ENCODE results near the gene APBA1.

APBA1 gene

DNA sequence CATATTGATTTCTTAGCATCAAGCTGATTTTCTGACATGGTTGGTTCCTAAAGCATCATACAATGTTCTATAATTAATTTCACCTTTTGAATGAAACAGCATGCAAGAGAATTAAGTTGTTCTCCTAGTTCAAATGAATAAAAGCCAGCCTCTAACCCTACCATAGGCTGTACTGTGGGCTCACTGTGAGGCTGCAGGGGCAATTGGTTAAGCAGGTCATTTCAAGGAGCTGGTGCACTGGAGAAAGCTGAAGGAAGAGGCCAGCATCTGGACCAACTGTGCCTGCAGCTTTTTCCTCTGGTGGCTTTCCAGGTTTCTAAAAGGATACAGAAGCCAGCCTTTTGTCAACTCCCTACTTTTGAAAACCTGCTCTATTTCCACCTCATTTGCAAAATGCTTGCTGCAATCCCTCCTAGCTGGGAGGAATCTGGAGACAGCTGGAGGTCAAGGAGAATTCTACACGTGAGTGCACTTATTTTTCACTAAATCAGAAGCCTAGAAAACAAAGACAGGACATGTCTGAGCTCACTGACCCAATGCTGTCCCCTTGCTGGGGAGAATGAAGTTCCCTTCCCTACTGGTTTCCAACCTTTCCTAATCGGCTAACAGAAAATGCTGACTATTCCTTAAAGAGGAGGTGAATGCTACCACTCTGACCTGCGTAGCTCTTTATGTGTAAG lies 158.9 kb downstream of the APBA1 start:
- H3K4me1 ChIP-seq (ENCODE audit: insufficient read depth, low read length), result no peaks in the 10 kb centered on the region
- no peak overlapping the region for H3K27ac ChIP-seq (ENCODE audit: low read depth, low read length)
- H3K27me3 ChIP-seq (ENCODE audit: control insufficient read depth in 1 of 2, insufficient read depth in 2 of 2, low read length in 2 of 2), result no peaks in the 10 kb centered on the region
- no peaks in the 10 kb centered on the region for H3K36me3 ChIP-seq (ENCODE audit: insufficient read depth, low read length)
- no peak overlapping the region for H3K4me3 ChIP-seq (ENCODE audit: low read depth in 1 of 2, low read length in 2 of 2)
- no peak overlapping the region for H3K9ac ChIP-seq (ENCODE audit: low read length)
- no peaks in the 10 kb centered on the region for H3K9me3 ChIP-seq (ENCODE audit: low read length)

DNA sequence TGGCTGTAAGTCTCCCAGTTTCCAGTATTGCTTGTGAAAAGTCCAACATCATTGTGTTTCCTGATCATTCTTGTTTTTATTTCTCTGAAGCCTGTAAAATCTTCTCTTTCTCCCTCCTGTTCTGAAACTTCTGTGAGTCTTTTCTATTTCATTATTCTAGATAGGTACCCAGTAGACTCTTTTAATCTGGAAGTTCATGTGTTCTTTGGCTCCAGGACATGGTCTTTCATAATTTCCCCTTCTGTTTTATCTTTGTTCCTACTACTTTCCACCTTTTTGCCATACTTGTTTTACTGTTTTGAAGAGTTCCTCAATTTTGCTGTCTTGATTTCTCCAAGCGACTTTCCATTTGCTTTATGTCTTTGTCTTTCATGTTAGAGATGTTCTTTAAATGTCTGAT lies 168.1 kb downstream of the APBA1 start:
- no peak overlapping the region for H3K4me3 ChIP-seq (ENCODE audit: low read depth in 1 of 2, low read length in 2 of 2)

GRCh38 chr9:69502671-69503301 lies 169.4 kb downstream of the APBA1 start:
- Histone ChIP-seq H3K27ac (ENCODE audit: low read depth, low read length) (no peak overlapping the region), H3K27me3 (ENCODE audit: control insufficient read depth in 1 of 2, insufficient read depth in 2 of 2, low read length in 2 of 2) (no peaks in the 10 kb centered on the region), H3K9ac (ENCODE audit: low read length) (no peak overlapping the region), H3K4me1 (ENCODE audit: insufficient read depth, low read length) (no peaks in the 10 kb centered on the region), H3K36me3 (ENCODE audit: insufficient read depth, low read length) (no peaks in the 10 kb centered on the region), H3K9me3 (ENCODE audit: low read length) (no peaks in the 10 kb centered on the region), H3K4me3 (ENCODE audit: low read depth in 1 of 2, low read length in 2 of 2) (no peak overlapping the region)

More for the DNA sequence above, 168.1 kb downstream of the APBA1 start:
- Histone ChIP-seq H3K36me3 (ENCODE audit: insufficient read depth, low read length) (no peaks in the 10 kb centered on the region), H3K9ac (ENCODE audit: low read length) (no peak overlapping the region), H3K4me1 (ENCODE audit: insufficient read depth, low read length) (no peaks in the 10 kb centered on the region), H3K27me3 (ENCODE audit: control insufficient read depth in 1 of 2, insufficient read depth in 2 of 2, low read length in 2 of 2) (no peaks in the 10 kb centered on the region), H3K9me3 (ENCODE audit: low read length) (no peaks in the 10 kb centered on the region), H3K27ac (ENCODE audit: low read depth, low read length) (no peak overlapping the region)

DNA sequence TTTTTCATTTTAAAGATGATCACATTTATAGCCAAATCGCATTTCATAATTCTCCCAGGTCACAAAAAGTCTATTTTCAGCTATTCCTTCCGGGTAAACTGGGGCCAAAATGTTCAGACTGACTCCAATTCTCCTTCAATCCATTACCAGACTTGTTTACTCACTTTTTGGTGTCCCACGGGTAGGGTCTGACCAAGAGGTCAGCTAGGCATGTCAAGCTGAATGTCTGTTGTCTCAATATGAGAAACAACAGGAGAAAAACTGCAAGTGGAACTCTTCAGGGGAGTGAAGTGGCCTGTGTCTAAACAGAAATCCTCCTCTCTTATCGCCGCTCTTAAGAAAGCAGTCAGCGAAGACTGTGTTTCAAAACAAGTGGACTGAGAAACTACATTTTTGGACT lies 171.3 kb downstream of the APBA1 start:
- no peak overlapping the region for H3K4me3 ChIP-seq (ENCODE audit: low read depth in 1 of 2, low read length in 2 of 2)
- H3K4me1 ChIP-seq (ENCODE audit: insufficient read depth, low read length), result no peaks in the 10 kb centered on the region
- no peaks in the 10 kb centered on the region for H3K36me3 ChIP-seq (ENCODE audit: insufficient read depth, low read length)
- H3K9ac ChIP-seq (ENCODE audit: low read length), result no peak overlapping the region
- no peaks in the 10 kb centered on the region for H3K9me3 ChIP-seq (ENCODE audit: low read length)
- no peak overlapping the region for H3K27ac ChIP-seq (ENCODE audit: low read depth, low read length)
- H3K27me3 ChIP-seq (ENCODE audit: control insufficient read depth in 1 of 2, insufficient read depth in 2 of 2, low read length in 2 of 2), result no peaks in the 10 kb centered on the region

GRCh38 chr9:69499959-69500358 lies 172.2 kb downstream of the APBA1 start:
- H3K4me3 ChIP-seq (ENCODE audit: low read depth in 1 of 2, low read length in 2 of 2), result no peak overlapping the region
- H3K4me1 ChIP-seq (ENCODE audit: insufficient read depth, low read length), result no peaks in the 10 kb centered on the region
- H3K9ac ChIP-seq (ENCODE audit: low read length), result no peak overlapping the region
- H3K9me3 ChIP-seq (ENCODE audit: low read length), result no peaks in the 10 kb centered on the region
- H3K36me3 ChIP-seq (ENCODE audit: insufficient read depth, low read length), result no peaks in the 10 kb centered on the region
- H3K27me3 ChIP-seq (ENCODE audit: control insufficient read depth in 1 of 2, insufficient read depth in 2 of 2, low read length in 2 of 2), result no peaks in the 10 kb centered on the region
- no peak overlapping the region for H3K27ac ChIP-seq (ENCODE audit: low read depth, low read length)

DNA sequence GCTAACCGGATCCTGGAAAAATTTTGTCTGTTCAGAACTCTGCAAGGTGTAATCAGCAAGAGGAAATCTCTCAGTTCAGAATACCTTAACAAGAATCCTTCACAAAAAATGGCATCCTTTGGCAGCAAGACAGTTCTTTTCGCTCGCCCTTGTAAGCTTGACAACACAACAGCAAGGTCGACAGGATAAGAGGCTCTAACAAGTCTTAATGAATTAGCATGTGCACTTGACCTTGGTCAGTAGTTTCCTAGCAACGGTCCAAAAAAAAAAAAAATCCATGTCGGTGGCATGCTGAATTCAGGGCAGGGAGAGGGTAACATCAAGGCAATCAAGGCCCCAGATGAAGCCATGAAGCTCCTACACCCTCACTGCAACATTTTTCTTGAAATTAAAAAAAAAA lies 172.8 kb downstream of the APBA1 start:
- Histone ChIP-seq H3K9ac (ENCODE audit: low read length) (no peak overlapping the region), H3K4me3 (ENCODE audit: low read depth in 1 of 2, low read length in 2 of 2) (no peak overlapping the region), H3K27ac (ENCODE audit: low read depth, low read length) (no peak overlapping the region), H3K27me3 (ENCODE audit: control insufficient read depth in 1 of 2, insufficient read depth in 2 of 2, low read length in 2 of 2) (no peaks in the 10 kb centered on the region), H3K9me3 (ENCODE audit: low read length) (no peaks in the 10 kb centered on the region), H3K4me1 (ENCODE audit: insufficient read depth, low read length) (no peaks in the 10 kb centered on the region), H3K36me3 (ENCODE audit: insufficient read depth, low read length) (no peaks in the 10 kb centered on the region)

GRCh38 chr9:69498470-69498869 lies 173.7 kb downstream of the APBA1 start:
- H3K9ac ChIP-seq (ENCODE audit: low read length), result no peak overlapping the region
- no peaks in the 10 kb centered on the region for H3K27me3 ChIP-seq (ENCODE audit: control insufficient read depth in 1 of 2, insufficient read depth in 2 of 2, low read length in 2 of 2)
- no peaks in the 10 kb centered on the region for H3K36me3 ChIP-seq (ENCODE audit: insufficient read depth, low read length)
- no peaks in the 10 kb centered on the region for H3K9me3 ChIP-seq (ENCODE audit: low read length)
- no peak overlapping the region for H3K4me3 ChIP-seq (ENCODE audit: low read depth in 1 of 2, low read length in 2 of 2)
- H3K4me1 ChIP-seq (ENCODE audit: insufficient read depth, low read length), result no peaks in the 10 kb centered on the region
- H3K27ac ChIP-seq (ENCODE audit: low read depth, low read length), result no peak overlapping the region

- H3K4me3 ChIP-seq (ENCODE audit: low read depth in 1 of 2, low read length in 2 of 2), result no peak overlapping the region
- no peak overlapping the region for H3K27ac ChIP-seq (ENCODE audit: low read depth, low read length)
- no peak overlapping the region for H3K9ac ChIP-seq (ENCODE audit: low read length)
- no peaks in the 10 kb centered on the region for H3K4me1 ChIP-seq (ENCODE audit: insufficient read depth, low read length)
- H3K27me3 ChIP-seq (ENCODE audit: control insufficient read depth in 1 of 2, insufficient read depth in 2 of 2, low read length in 2 of 2), result no peaks in the 10 kb centered on the region
- H3K36me3 ChIP-seq (ENCODE audit: insufficient read depth, low read length), result no peaks in the 10 kb centered on the region
- H3K9me3 ChIP-seq (ENCODE audit: low read length), result no peaks in the 10 kb centered on the region
Observed at GRCh38 chr9:69497816-69498215, 174.4 kb downstream of the APBA1 start.

DNA sequence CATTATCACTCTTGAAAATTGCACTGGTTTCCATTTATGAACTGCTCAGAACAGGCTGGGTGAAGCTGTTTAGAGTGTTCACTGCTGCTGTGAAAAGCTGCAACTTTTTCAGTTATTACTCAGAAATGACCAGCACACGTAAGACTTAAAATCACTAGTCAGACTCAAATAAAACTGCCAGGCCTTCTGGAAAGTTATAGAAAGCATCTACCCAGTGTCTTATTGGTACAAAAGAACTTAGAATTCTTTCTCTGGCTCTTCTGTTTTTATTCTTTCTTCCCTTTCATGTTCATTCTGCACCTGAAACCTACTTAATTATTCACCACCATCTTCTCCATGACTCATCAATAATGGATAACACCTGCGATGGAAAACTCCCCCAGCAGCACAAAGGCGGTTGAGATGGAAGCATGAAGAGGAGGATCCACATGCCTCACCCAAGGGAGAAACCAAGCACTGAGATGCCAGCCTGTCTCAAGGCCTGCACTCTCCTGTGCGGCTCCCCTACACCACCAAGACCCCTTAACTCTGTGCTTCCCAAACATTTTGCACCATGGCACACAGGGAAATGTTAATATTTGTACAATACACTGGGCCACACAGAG lies 175.2 kb downstream of the APBA1 start:
- H3K4me1 ChIP-seq (ENCODE audit: insufficient read depth, low read length), result no peaks in the 10 kb centered on the region
- no peak overlapping the region for H3K4me3 ChIP-seq (ENCODE audit: low read depth in 1 of 2, low read length in 2 of 2)
- no peaks in the 10 kb centered on the region for H3K9me3 ChIP-seq (ENCODE audit: low read length)
- no peaks in the 10 kb centered on the region for H3K36me3 ChIP-seq (ENCODE audit: insufficient read depth, low read length)
- no peak overlapping the region for H3K27ac ChIP-seq (ENCODE audit: low read depth, low read length)
- no peak overlapping the region for H3K9ac ChIP-seq (ENCODE audit: low read length)
- no peaks in the 10 kb centered on the region for H3K27me3 ChIP-seq (ENCODE audit: control insufficient read depth in 1 of 2, insufficient read depth in 2 of 2, low read length in 2 of 2)

- Histone ChIP-seq H3K27ac (ENCODE audit: low read depth, low read length) (no peak overlapping the region), H3K4me3 (ENCODE audit: low read depth in 1 of 2, low read length in 2 of 2) (no peak overlapping the region), H3K9me3 (ENCODE audit: low read length) (no peaks in the 10 kb centered on the region), H3K4me1 (ENCODE audit: insufficient read depth, low read length) (no peaks in the 10 kb centered on the region), H3K9ac (ENCODE audit: low read length) (no peak overlapping the region), H3K27me3 (ENCODE audit: control insufficient read depth in 1 of 2, insufficient read depth in 2 of 2, low read length in 2 of 2) (no peaks in the 10 kb centered on the region), H3K36me3 (ENCODE audit: insufficient read depth, low read length) (no peaks in the 10 kb centered on the region)
Observed at GRCh38 chr9:69495296-69495695, 176.9 kb downstream of the APBA1 start.

DNA sequence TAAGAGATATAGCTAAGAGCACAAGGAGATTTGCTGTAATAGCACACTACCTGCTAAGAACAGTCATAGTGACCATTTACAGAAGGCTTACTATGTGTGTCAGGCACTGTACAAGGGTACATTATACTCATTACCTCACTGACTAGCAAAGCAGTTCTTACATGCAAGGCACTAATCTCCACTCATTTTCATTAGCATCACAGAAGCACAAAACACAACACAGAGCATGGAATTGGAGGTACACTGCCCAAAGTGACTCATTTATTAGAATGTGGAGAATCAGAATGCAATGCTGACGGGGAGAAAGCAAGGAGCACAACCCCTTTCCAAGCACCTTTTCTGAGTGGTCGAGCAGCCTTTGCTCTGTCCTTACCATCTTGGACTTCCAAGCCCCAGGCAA lies 177.4 kb downstream of the APBA1 start:
- Histone ChIP-seq H3K9me3 (ENCODE audit: low read length) (no peaks in the 10 kb centered on the region), H3K4me3 (ENCODE audit: low read depth in 1 of 2, low read length in 2 of 2) (no peak overlapping the region), H3K9ac (ENCODE audit: low read length) (no peak overlapping the region)

DNA sequence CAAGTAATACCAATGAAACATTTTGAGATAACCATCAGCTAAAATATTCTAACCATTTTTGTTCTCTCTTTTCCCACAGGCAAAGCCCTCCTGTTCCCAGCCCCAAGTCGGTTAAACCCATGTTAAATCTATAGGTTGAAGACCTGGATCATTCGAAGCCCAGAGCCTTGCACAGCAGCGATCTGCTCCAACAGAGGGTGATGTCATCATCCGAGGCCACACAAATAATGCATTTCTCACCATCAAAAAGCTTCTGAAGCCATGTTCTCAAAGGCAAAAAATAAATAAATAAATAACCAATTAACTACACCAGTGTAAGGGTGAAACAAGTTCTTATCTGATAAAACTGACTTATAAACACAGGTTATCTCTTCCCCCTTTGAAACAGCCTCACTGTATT lies 178.0 kb downstream of the APBA1 start:
- Histone ChIP-seq H3K4me1 (ENCODE audit: insufficient read depth, low read length) (no peaks in the 10 kb centered on the region), H3K27me3 (ENCODE audit: control insufficient read depth in 1 of 2, insufficient read depth in 2 of 2, low read length in 2 of 2) (no peaks in the 10 kb centered on the region), H3K36me3 (ENCODE audit: insufficient read depth, low read length) (no peaks in the 10 kb centered on the region), H3K27ac (ENCODE audit: low read depth, low read length) (no peak overlapping the region), H3K9me3 (ENCODE audit: low read length) (no peaks in the 10 kb centered on the region), H3K4me3 (ENCODE audit: low read depth in 1 of 2, low read length in 2 of 2) (no peak overlapping the region), H3K9ac (ENCODE audit: low read length) (no peak overlapping the region)

More for the DNA sequence above, 177.4 kb downstream of the APBA1 start:
- Histone ChIP-seq H3K27me3 (ENCODE audit: control insufficient read depth in 1 of 2, insufficient read depth in 2 of 2, low read length in 2 of 2) (no peaks in the 10 kb centered on the region), H3K36me3 (ENCODE audit: insufficient read depth, low read length) (no peaks in the 10 kb centered on the region), H3K27ac (ENCODE audit: low read depth, low read length) (no peak overlapping the region), H3K4me1 (ENCODE audit: insufficient read depth, low read length) (no peaks in the 10 kb centered on the region)
